Neural progenitor cell (in vitro differentiated cells): ENCODE results near the gene GINS2. TPM values are rescaled to one million over a fixed set of nuclear protein-coding genes. Genes with fewer than 3 reads are reported as not detected.

Experiments
- DNase-seq: peaks from one replicate; pipeline ENCODE4 v3.0.0-alpha.2; 2016; ENCODE audit warnings: low spot score
- H2AFZ ChIP-seq: fragments of 200-600 bp; sonication (generic); replicated peaks from 2 replicates; pipeline ENCODE4 v1.6.1; 2016; ENCODE audit warnings: antibody characterized with exemption
- H3F3A ChIP-seq: fragments of 200-600 bp; sonication (generic); 2 replicates; pipeline ENCODE4 v1.6.1; 2016; ENCODE audit warnings: antibody characterized with exemption, low read depth
- H3K27ac ChIP-seq: fragments of 200-600 bp; sonication (generic); 2 replicates; pipeline ENCODE4 v1.5.1; 2016; ENCODE audit warnings: mild to moderate bottlenecking
- H3K27me3 ChIP-seq: fragments of 200-600 bp; sonication (generic); 2 replicates; pipeline ENCODE4 v1.6.1; 2016; ENCODE audit warnings: mild to moderate bottlenecking, moderate library complexity
- H3K36me3 ChIP-seq: fragments of 200-600 bp; sonication (generic); 2 replicates; pipeline ENCODE4 v1.5.1; 2016
- H3K4me1 ChIP-seq: fragments of 200-600 bp; sonication (generic); 2 replicates; pipeline ENCODE4 v1.6.1; 2016; ENCODE audit warnings: mixed run types
- H3K4me2 ChIP-seq: fragments of 200-600 bp; sonication (generic); 2 replicates; pipeline ENCODE4 v1.6.1; 2016
- H3K4me3 ChIP-seq: fragments of 200-600 bp; sonication (generic); 2 replicates; pipeline ENCODE4 v1.5.1; 2016
- H3K79me2 ChIP-seq: fragments of 200-600 bp; sonication (generic); 2 replicates; pipeline ENCODE4 v1.6.1; 2016; ENCODE audit warnings: low read depth
- H3K9ac ChIP-seq: fragments of 200-600 bp; sonication (generic); 2 replicates; pipeline ENCODE4 v1.6.1; 2016
- H3K9me3 ChIP-seq: fragments of 200-600 bp; sonication (generic); 2 replicates; pipeline ENCODE4 v1.5.1; 2016; ENCODE audit warnings: low read depth
- H4K20me1 ChIP-seq: fragments of 200-600 bp; sonication (generic); 2 replicates; pipeline ENCODE4 v1.6.1; 2016; ENCODE audit warnings: low read depth
- H3K27ac Mint-ChIP-seq: 3 replicates; pipeline ENCODE4 v1.8.0; 2021; ENCODE audit warnings: mixed read lengths
- H3K27me3 Mint-ChIP-seq: 2 replicates; pipeline ENCODE4 v1.8.0; 2022; ENCODE audit warnings: low read depth, mild to moderate bottlenecking, inconsistent platforms, moderate library complexity, mixed read lengths; ENCODE audit not compliant: insufficient read depth
- H3K36me3 Mint-ChIP-seq: 3 replicates; pipeline ENCODE4 v1.8.0; 2021; ENCODE audit warnings: mixed read lengths
- H3K4me1 Mint-ChIP-seq: 3 replicates; pipeline ENCODE4 v1.8.0; 2021; ENCODE audit warnings: mixed read lengths
- H3K4me3 Mint-ChIP-seq: 3 replicates; pipeline ENCODE4 v1.8.0; 2021; ENCODE audit warnings: mild to moderate bottlenecking, moderate library complexity, mixed read lengths
- H3K9me3 Mint-ChIP-seq: 3 replicates; pipeline ENCODE4 v1.8.0; 2020; ENCODE audit warnings: mixed read lengths
- CTCF ChIP-seq: fragments of 200-600 bp; sonication (generic); IDR thresholded peaks from 2 replicates; pipeline ENCODE4 v1.5.1; 2017; ENCODE audit warnings: antibody characterized with exemption, mild to moderate bottlenecking
- EZH2 ChIP-seq: fragments of 200-600 bp; sonication (generic); IDR thresholded peaks from 2 replicates; pipeline ENCODE4 v1.6.1; 2017; ENCODE audit warnings: antibody characterized with exemption, mild to moderate bottlenecking, moderate library complexity
- EZH2phosphoT487 ChIP-seq: fragments of 200-600 bp; sonication (generic); IDR thresholded peaks from 2 replicates; pipeline ENCODE4 v1.6.1; 2017; ENCODE audit warnings: antibody characterized with exemption
- total RNA-seq: library from RNA; depleted of rRNA; stranded (reverse); fragments of >200 nt; gene quantifications from 2 replicates; pipeline ENCODE4 v1.2.3, GENCODE V29; 2015; ENCODE audit warnings: low replicate concordance

The GINS2 gene
- total RNA-seq, 1 donor from 2014 or later = 47.9 TPM

DNA sequence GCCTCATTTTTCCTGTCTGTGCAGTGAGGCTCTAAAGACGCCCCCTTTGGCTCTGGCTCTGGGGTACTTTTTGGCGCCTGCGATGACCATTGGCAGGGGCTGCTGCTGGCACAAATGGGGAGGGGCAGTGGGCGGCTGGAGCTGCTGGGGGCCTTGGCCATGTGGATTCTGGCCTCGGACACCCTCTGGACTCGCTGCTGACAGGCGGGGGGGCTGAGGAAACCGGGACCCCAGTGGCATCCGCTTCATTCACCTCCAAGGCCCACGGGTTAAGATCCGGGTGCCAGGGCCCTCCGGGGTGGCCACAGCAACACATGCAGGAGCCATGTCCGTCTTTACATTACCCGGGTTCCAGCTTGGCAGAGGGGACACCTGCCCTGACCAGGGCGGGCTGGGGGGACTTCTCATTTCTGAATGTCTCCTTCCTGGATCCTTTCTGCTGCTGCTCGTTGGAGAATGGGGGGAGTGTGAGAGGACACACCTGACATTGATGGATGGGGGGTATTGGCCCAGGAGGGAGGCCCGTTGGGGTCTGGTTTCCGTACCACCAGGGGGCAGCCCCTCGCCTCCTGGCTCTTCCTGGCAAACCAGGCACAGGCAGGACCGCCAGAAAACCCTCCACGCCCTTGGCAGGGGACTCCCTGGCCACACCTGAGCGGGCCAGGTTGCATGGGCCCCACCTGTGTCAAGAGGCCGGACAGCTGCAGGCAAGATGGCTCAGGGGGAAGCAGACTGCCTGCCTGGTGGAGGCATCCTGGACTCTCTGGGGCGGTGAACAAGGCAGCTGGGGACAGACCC, 53.8 kb downstream of the GINS2 start:
- H3K36me3 Mint-ChIP-seq = no peaks in the 10 kb centered on the region
- Histone ChIP-seq H4K20me1 (peaks cover 26% of the 10 kb centered on the region), H3K9me3 (no peaks in the 10 kb centered on the region), H3F3A (no peaks in the 10 kb centered on the region), H3K9ac (no peak overlapping the region), H3K27ac (no peak overlapping the region), H3K27me3 (no peaks in the 10 kb centered on the region), H3K4me3 (no peak overlapping the region), H3K79me2 (peaks cover 82% of the 10 kb centered on the region), H2AFZ (no peak overlapping the region), H3K4me2 (no peak overlapping the region), H3K36me3 (no peaks in the 10 kb centered on the region), H3K4me1 (peaks cover 3% of the 10 kb centered on the region)
- no peak overlapping the region for H3K27ac Mint-ChIP-seq
- no peak for DNase-seq
- H3K9me3 Mint-ChIP-seq = no peaks in the 10 kb centered on the region
- no peak overlapping the region for H3K4me3 Mint-ChIP-seq
- peaks cover 4% of the 10 kb centered on the region for H3K27me3 Mint-ChIP-seq
- peaks cover 5% of the 10 kb centered on the region for H3K4me1 Mint-ChIP-seq
- TF ChIP-seq CTCF (peak; percentile 54), EZH2 (no peak)

- Histone ChIP-seq H3F3A (no peaks in the 10 kb centered on the region), H3K27ac (no peak overlapping the region), H3K9me3 (no peaks in the 10 kb centered on the region), H3K9ac (no peak overlapping the region), H3K4me2 (no peak overlapping the region), H3K4me3 (no peak overlapping the region), H2AFZ (no peak overlapping the region), H4K20me1 (peaks cover 25% of the 10 kb centered on the region), H3K36me3 (no peaks in the 10 kb centered on the region), H3K27me3 (no peaks in the 10 kb centered on the region), H3K4me1 (peaks cover 3% of the 10 kb centered on the region), H3K79me2 (peaks cover 86% of the 10 kb centered on the region)
- H3K36me3 Mint-ChIP-seq = peaks cover 6% of the 10 kb centered on the region
- H3K4me3 Mint-ChIP-seq = no peak overlapping the region
- H3K9me3 Mint-ChIP-seq = peaks cover 6% of the 10 kb centered on the region
- no peak for DNase-seq
- no peak for TF ChIP-seq EZH2phosphoT487
- TF ChIP-seq CTCF = no peak
- TF ChIP-seq EZH2 = no peak
- peaks cover 7% of the 10 kb centered on the region for H3K27me3 Mint-ChIP-seq
- peaks cover 10% of the 10 kb centered on the region for H3K4me1 Mint-ChIP-seq
- no peak overlapping the region for H3K27ac Mint-ChIP-seq
Measured at GRCh38 chr16:85633888-85634287, 54.9 kb downstream of the GINS2 start.

DNA sequence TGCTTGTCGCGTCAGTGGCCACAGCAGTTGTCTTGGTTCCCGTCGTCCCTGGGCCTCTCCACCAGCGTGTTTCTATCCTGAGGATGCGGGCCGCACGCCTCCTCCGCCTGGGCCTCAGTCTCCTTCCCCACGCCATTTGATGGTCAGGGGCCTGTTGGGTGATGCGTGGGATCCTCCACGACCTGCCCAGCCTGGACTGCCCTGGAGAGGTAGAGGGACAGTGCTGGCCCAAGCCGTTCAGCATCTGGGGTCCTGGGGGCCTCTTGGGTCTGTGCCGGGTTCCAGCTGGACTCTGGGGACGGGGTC, 55.4 kb downstream of the GINS2 start:
- H4K20me1 ChIP-seq = peaks cover 23% of the 10 kb centered on the region
- no peak overlapping the region for H3K27ac Mint-ChIP-seq
- no peak overlapping the region for H3K27ac ChIP-seq
- no peaks in the 10 kb centered on the region for H3F3A ChIP-seq
- peaks cover 87% of the 10 kb centered on the region for H3K79me2 ChIP-seq
- H2AFZ ChIP-seq = no peak overlapping the region
- no peak for DNase-seq
- H3K4me2 ChIP-seq = no peak overlapping the region
- H3K36me3 Mint-ChIP-seq = peaks cover 9% of the 10 kb centered on the region
- H3K4me1 Mint-ChIP-seq = peaks cover 15% of the 10 kb centered on the region
- TF ChIP-seq EZH2phosphoT487 = no peak
- no peak for TF ChIP-seq EZH2
- TF ChIP-seq CTCF = no peak
- peaks cover 8% of the 10 kb centered on the region for H3K9me3 Mint-ChIP-seq
- H3K9ac ChIP-seq = no peak overlapping the region
- no peak overlapping the region for H3K4me3 Mint-ChIP-seq
- H3K27me3 Mint-ChIP-seq = peaks cover 7% of the 10 kb centered on the region
- H3K36me3 ChIP-seq = no peaks in the 10 kb centered on the region
- H3K4me3 ChIP-seq = no peak overlapping the region
- no peaks in the 10 kb centered on the region for H3K9me3 ChIP-seq
- H3K4me1 ChIP-seq = peaks cover 2% of the 10 kb centered on the region
- H3K27me3 ChIP-seq = no peaks in the 10 kb centered on the region
